Measurements from ENCODE around the gene CRYBG2.
"Not testable (repeated sequence)": the region's sequence is repeated elsewhere in the genome, so short reads cannot be mapped to it uniquely, and the experiment has no call there.

The CRYBG2 gene

GRCh38 chr1:26349877-26350244 lies 4.1 kb downstream of the CRYBG2 start:
- no peak for DNase-seq

- DNase-seq, result no peak
Observed at GRCh38 chr1:26349188-26349876, 4.6 kb downstream of the CRYBG2 start.

- DNase-seq, result no peak
Observed at GRCh38 chr1:26346274-26347033, 7.5 kb downstream of the CRYBG2 start.

GRCh38 chr1:26345718-26346117 lies 8.2 kb downstream of the CRYBG2 start:
- DNase-seq, result no peak

GRCh38 chr1:26344147-26344920 lies 9.6 kb downstream of the CRYBG2 start:
- no peak for DNase-seq

- DNase-seq, result no peak
Observed at GRCh38 chr1:26340047-26340481, 13.9 kb downstream of the CRYBG2 start.

GRCh38 chr1:26338670-26339069 lies 15.3 kb downstream of the CRYBG2 start:
- no peak for DNase-seq

- DNase-seq, result no peak
Observed at GRCh38 chr1:26337625-26338024, 16.3 kb downstream of the CRYBG2 start.

- DNase-seq, result no peak
Observed at GRCh38 chr1:26337206-26337535, 16.8 kb downstream of the CRYBG2 start.

- DNase-seq, result peak in 4 of 58 donors; percentile 5 to 22 (median 10)
Observed at GRCh38 chr1:26336477-26337205, 17.3 kb downstream of the CRYBG2 start.

GRCh38 chr1:26335774-26336476 lies 18.0 kb downstream of the CRYBG2 start:
- peak in 1 of 58 donors; percentile 8 for DNase-seq

- DNase-seq, result not testable (repeated sequence)
Observed at GRCh38 chr1:26333312-26333711, 20.6 kb downstream of the CRYBG2 start.

GRCh38 chr1:26330276-26330675 lies 23.7 kb downstream of the CRYBG2 start:
- no peak for DNase-seq

- DNase-seq, result not testable (repeated sequence)
Observed at GRCh38 chr1:26329380-26329779, 24.6 kb downstream of the CRYBG2 start.

- DNase-seq, result no peak
Observed at GRCh38 chr1:26328597-26328996, 25.3 kb downstream of the CRYBG2 start.

GRCh38 chr1:26327956-26328362 lies 26.0 kb downstream of the CRYBG2 start:
- DNase-seq, result no peak

- DNase-seq, result no peak
Observed at GRCh38 chr1:26324550-26324949, 29.4 kb downstream of the CRYBG2 start.

GRCh38 chr1:26323382-26323781 lies 30.5 kb downstream of the CRYBG2 start:
- no peak for DNase-seq

GRCh38 chr1:26322042-26322331 lies 31.9 kb downstream of the CRYBG2 start:
- DNase-seq, result no peak

- DNase-seq, result peak in 57 of 58 donors; percentile 38 to 94 (median 79)
Observed at GRCh38 chr1:26321315-26322041, 32.5 kb downstream of the CRYBG2 start.

All from anterior cingulate cortex (tissue), 58 donors.